Prostate gland (tissue), 2 donors: ENCODE measurements around the gene SEC24C.

ENCODE experiments used
- CTCF ChIP-seq, 4 experiments: fragments of 200-600 bp in 2 of 4; fragments of 450-650 bp in 2 of 4; sonication (generic) in 2 of 4; IDR thresholded peaks; 1 replicate in 3 of 4; 2 replicates in 1 of 4; pipeline ENCODE4 v1.5.1; 2016 to 2019; ENCODE audit warnings: antibody characterized with exemption in 4 of 4, mild to moderate bottlenecking in 2 of 4, moderate library complexity in 2 of 4
- POLR2A ChIP-seq: fragments of 450-650 bp; IDR thresholded peaks from one replicate; pipeline ENCODE4 v1.6.1; 2016; ENCODE audit warnings: antibody characterized with exemption, mild to moderate bottlenecking

GRCh38 chr10:73723516-73723915 is 20.7 kb upstream of the SEC24C start:
- TF ChIP-seq CTCF (IDR thresholded peaks at IDR 0.05) (no peak), POLR2A (no peak)
